ENCODE data around the gene ZNF263.
A peak's percentile ranks its signal among the peaks of the same experiment; 100 is the strongest.

ZNF263 gene

DNA sequence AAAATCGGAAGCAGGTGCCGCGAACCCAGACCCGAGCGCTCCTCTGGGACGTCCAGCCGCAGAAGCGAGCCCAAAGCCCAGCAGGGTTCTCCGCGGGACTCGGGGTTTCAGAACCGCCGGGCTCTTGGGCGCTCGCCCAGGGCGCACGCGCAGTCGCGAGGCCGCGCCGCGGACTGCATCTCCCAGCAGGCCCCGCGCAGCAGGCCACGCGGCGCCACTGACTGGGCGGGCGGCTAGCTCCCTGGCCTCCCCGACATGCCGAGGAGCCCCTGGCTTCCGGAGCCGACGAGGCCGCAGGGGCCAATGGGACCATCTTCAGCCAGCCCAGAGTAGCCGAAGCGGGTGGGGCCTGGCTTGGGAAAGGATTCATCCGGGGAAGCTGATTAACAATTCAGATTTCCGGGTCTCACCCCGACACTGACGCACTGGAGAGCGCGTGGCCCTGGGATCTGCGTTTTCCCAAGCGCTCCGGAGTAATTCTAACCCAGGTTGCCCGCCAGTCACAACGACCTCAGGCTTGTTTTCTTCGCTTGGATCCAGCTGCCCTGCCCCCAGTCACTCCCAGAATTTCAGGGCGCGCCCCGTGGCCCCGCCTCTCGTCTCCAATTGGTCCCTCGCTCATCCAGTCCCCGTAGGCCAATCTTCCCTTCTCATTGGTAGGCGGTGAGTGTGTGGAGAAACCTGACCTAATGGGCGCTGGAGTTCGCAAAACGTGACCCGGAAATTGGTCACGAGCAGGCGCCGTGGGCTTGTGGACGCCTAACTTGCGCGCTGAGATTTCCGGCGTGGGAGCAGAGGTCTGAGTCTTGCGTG is at the start of gene ZNF263:
Gene ZNF263 (plus strand): TSS at position 762 of the 813 bp plus-strand sequence. CDS start 328 bp downstream, outside the sequence.
- DNase-seq, result peak; percentile 96

DNA sequence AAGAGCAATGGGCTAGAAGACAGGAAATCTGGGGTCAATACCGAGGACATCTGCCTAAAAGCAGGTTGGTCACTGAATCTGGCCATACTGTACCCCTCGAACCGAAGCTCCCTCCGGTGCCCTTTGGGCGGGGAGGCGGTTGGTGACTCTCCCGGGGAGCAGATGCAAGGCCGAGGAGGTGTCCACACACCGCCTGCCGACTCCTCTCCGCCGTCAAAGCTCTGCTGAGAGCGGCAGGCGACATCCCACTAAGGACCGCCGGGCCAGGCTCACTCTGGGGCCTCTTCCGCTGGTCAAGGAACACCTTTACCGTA is 48.8 kb upstream of the ZNF263 start:
- no peak for DNase-seq

DNA sequence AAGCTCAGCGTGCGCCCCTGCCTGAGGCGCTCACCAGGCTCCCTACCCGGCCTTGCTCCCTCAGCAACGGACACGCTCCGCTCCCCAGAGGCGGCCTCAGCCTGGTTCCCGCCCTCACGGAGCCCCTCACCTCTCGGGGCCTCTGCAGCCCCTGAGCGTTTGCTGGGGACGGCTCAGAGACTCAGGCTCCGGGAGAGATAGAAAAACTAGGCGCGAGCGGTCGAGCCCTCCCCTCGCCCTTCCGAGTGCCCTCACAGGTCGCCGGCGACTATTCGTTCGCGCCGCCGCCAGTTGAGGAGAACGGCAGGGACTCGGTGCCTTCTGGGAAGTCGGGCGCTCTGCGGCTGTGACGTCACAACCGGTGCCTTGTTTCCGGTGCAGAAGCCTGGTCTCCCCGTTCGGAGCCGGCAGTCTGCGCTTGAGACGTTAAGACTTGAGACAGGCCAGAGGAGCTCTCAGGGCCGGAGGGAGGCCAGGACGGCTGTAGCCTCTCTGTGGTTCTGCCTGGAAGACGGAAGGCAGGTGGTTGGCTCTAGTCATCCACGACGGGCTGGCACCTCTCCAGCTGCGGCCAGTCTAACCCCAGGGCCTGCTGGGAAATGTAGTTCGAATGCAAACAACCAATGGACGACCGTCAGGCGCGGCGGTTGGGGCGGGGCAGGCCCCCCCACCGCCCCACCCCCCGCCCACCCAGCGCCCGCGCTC is 48.3 kb upstream of the ZNF263 start, which contains the start of gene ZNF200:
Gene ZNF200 (minus strand): TSS at position 302 of the 705 bp plus-strand sequence. CDS start 1,403 bp downstream, outside the sequence.
- DNase-seq, result peak; percentile 90

DNA sequence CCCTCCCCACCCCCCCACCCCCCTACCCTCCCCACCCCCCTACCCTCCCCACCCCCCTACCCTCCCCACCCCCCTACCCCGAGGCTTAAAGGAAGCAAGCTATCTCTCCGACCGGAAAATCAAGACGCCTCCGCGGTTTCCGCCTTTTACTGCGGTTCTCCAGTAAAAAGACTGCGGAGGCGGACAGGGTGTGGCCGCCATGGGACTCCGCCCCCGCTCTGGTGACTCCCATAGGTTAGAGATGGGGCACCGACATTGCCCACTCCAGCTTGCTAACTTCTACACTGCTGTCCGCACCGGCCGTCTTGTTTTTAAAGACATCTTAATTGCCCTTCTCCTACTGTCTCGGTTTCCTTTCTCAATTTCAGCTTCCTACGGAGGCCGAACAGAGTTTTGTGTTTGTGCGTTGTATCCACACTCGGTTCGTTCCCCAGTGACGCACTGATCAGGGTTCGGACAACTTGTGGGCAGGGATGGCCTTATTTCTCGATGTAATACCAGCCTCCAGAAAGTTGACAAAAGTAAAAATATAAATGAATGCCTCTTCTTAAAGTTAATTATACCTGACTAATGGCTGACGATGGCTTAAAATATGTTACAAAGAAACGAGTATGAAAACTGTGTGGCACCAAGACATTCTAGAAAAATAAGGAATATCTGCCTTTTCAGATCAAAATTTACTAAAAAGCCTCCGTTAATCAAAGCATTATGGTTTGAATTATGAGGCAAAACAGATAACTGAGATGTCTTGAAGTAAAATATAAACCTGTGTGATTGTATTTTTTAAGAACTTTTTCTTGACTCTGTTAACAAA is 47.2 kb upstream of the ZNF263 start:
- no peak for DNase-seq

DNA sequence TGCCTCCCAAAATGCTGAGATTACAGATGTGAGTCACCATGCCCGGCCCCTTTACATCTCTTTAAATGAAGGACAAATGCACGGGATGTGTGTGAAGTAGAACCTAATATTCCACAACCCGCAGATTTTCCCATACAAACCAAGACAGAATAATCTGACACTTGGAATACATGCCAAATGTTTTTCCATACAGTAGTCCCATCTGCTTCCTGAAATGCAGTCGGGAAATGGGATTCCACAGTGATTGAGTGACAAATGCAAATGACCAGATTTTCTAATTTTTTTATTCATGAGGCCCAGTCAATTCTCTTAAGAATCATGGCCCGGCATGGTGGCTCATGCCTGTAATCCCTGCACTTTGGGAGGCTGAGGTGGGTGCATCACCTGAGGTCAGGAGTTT is 41.5 kb upstream of the ZNF263 start:
- no peak for DNase-seq

DNA sequence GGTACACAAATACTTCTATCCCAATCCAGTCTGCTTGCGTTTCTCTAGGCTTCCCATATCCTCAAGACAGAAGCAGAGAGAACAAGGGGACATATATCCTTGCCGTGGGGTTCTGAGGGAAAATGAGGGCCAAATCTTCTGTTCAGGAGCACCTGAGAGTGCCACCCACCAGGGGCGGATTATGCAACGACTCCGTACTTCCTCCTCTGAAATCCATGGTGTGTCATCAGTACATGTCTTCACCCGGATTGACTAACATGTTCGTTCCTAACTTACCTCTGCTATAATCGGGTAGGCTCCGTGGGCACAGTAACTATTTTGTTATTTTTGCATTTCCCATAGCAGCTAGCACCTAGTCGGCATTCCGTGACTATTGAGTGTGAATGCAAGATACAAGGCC is 40.6 kb upstream of the ZNF263 start:
- no peak for DNase-seq

DNA sequence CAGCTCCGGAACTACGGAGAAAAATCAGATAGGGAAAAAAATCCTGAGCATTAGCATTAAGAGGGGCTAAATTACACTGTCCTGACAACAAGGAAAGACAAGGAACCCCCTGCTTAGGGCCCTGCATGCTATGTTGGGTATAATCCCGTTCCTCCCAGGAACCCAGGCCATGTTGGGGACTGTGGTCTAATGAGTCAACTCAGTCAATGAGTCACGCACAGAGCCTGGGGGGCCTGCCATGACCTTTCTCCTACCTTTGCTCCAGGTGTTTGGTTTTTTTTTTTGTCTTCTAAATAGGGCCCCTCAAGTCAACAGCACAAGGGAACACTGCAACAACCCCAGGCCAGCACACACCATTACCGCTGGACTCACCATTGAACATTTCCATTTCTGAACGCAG is 39.4 kb upstream of the ZNF263 start:
- DNase-seq, result no peak

DNA sequence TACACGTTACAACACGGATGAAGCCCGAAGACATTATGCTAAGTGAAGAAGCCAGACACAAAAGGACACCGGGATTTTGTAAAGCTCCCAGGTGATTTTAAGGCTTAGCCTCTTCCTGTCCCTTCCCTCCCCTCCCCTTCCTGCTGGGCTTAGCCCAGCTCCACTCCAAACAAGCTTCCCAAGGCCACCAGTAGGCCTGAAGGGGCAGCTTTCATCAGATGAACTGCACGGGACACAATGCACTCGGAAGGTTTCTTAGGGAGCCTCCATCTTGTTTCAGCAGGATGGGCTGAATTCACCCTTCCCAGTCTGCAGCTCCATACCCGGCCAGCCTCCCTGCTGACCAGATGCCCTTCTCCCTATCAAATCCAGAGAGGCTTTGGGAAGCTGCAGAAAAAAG is 37.3 kb upstream of the ZNF263 start:
- no peak for DNase-seq

DNA sequence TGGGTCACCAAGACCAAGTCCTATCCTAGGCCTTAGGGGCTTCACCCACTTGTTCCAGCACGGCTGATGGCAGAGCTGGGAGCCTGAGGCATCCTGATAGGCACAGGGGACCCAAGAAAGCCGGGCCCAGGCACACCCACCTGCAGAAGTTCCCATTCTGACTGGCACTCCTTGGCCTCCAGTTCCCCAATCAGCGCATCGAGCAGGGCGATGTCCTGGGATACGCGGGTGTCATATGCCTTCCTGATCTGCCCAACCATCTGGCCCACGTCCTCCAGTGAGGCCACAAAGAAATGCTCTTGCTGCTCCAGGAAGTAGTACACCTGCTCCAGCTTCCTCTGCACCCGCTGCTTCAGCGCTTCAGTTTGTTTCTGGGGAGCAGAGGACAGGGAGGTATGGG is 36.4 kb upstream of the ZNF263 start:
- no peak for DNase-seq

DNA sequence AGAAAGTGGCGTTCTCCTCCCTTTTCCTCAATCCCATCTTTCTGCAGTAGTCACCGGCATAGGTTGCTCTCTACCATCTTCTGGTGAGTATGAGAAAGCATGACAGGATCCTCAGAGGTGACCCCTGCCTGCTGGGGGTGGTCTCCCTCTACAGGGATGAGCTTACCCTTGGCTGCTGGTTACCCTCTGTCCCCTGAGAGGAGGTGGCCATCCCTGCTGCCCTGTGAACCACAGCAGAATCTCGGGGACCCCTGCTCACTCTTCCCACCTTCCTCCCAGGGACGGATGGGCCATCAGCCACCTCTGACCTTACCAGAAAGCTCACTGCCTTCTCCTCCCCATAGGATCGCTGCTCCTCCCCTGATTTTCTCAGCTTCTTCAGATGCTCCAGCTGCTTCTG is 34.7 kb upstream of the ZNF263 start:
- DNase-seq, result no peak

DNA sequence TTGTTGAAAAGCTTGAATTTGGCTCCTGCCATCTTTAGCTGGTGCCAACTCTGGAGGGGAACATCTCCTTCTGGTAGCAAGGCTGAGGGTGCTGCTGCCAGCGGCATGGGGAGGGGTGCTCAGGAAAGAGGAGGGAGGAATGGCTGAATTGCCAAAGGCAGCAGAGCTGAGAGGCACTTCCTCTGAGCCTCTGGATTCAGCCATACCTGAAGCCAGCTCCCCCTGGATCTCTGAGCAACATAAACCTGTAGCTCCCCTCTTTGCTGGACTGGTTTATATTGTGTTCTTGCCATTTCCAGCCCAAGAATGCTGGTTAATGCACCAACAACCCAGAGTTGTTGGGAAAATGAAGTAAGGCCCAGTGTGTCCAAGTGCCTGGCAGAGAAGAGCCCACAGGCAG is 34.3 kb upstream of the ZNF263 start:
- DNase-seq, result no peak

DNA sequence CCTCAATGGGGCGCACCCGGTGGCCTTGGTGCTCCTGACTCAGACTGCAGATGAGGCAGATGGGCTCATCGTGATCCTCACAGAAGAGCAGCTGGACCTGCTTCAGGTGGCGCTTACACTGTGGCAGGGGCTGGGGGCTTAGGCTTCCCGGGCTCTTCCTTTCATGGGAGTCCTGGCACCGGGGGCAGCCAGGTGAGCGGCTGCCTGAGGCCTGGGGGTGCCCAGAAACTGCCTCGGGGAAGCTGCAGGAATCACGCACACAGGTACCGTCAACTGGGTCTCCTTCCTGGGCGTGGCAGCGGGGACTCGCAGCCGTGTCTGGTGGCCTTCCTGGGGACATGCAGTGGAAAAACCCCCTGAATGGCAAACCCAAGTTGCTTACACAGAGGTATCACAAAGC is 33.8 kb upstream of the ZNF263 start:
- no peak for DNase-seq

DNA sequence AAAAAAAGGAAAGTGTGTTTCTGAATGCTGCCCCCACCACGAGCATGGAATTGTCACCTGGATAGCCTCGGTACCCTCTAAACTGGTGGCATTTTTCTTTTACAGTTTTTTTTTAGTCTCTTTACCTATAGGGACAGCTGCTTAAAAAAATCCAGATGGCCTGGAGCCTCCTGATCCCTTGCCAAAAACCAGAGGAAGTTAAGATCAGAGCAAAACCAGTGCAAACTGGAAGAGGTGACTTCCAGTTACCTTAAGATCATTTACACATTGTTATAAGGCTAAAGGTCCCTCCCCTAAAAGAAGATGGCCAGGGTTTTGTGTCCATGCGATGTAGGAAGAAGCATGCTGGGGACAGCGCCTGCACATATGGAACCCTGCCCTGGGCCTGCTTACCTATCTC is 30.3 kb upstream of the ZNF263 start:
- no peak for DNase-seq

DNA sequence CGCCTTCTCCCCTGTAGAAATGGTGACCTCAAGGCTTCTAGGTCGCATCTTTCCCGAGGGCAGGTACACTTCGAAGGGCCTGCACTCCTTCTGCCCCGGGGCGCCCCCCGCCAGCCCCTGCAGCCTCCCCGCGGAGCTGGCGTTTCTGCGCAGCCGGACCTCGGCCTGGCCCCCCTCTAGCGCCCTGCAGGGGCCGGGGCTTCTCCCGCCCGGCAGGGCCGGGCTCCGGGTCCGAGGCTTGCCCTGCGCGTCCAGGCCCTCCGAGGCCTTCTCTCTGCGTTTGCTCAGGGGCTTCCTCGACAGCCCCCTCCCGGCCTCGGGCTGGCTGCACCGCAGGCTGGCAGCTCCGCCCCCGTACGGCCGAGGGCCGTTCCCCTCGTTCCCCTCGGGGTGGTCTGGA is 29.0 kb upstream of the ZNF263 start:
- no peak for DNase-seq

DNA sequence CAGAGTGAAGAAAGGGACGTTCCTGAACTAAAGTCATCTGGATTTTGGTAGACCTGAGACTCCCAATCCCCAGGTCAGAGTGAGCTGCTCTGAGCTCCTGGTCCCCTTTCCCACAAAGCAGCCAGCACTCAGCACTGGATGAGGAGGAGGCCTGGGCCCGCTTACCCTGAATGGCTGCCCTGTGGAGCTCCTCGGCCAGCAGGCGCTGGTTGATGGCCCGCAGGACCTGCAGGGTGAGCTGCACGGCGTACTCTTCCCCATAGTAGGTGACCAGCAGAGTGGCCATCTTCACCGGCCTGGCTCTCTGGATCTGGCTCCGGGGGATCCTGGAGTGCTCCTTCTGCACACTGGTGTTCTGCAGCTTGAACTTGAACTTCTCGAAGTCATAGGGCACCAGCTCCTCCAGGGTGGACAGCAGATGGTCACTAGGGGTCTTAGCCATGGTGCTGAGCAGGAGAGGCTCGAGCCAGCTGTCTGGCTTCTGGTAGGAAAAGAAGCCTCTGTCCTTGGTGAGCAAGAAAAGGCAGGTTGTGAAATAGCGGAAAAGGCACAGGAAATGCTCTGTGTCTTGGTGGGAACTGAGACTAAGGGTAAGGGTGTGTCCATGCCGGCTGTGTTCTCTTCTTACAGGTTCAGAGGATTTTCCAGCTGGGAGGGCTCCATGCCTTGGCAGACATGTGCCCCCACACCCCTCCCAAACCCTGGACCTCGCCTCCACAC is 27.0 kb upstream of the ZNF263 start, which contains the start of gene MEFV:
Gene MEFV (minus strand): TSS at position 488 of the 720 bp plus-strand sequence. CDS start 46 bp downstream, at position 442.
- DNase-seq, result no peak

DNA sequence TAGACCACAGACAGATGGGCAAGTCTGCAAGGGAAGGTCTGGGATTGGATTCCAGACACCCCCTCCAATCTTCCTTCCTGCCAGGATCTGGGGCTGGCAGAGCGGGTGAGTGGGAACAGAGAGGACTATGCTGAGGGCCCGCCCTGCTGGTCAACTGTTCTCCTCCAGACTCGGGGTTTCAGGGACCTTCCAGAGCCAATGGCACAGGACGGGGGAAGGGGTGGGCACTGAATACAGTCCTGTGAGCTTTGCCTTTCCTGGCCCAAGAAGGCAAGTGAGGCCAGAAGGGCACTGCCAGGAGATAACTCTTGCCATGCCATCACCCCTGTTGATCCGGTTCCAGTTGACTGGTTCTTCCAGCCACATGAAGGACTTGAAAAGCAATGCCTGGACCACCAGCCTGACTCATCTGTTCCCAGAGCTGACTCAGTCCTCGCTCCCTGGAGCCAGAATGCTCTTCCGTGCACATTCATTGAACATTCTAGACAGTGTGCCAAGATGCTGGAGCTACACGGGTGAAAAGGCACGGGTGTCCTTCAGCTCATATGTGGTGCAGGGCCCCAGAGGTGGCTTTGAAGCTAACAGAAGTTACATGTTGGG is 26.3 kb upstream of the ZNF263 start:
- DNase-seq, result no peak

DNA sequence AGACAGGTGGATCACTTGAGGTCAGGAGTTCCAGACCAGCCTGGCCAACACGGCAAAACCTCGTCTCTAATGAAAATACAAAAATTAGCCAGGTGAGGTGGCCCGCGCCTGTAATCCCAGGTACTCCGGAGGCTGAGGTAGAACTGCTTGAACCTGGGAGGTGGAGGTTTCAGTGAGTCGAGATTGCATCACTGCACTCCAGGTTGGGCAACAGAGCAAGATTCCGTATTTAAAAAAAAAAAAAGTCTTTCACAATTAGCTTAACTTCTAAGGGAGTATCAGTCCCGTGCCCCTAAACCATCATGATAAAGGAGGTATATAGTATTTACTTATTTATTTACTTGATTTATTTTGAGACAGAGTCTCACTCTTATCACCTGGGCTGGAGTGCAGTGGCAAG is 23.5 kb upstream of the ZNF263 start:
- DNase-seq, result no peak

DNA sequence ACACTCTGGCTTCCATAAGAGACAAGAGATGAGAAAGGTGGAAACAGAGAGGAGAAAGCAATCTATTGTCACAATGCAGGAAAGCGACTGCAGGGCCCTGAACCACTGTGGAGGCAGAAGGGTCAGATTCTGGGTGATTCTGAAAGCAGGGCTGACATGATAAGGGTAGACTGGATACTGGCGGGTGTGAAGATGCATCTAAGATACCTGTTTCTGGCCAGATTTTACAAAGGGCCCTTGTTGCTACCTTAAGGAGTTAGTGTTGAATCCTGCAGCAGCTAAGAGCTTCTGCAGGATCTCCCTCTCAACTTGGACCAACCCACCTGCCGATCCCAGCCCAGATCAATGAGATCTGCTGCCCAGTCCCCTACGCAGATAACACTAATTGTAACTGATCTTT is 20.8 kb upstream of the ZNF263 start:
- no peak for DNase-seq

DNA sequence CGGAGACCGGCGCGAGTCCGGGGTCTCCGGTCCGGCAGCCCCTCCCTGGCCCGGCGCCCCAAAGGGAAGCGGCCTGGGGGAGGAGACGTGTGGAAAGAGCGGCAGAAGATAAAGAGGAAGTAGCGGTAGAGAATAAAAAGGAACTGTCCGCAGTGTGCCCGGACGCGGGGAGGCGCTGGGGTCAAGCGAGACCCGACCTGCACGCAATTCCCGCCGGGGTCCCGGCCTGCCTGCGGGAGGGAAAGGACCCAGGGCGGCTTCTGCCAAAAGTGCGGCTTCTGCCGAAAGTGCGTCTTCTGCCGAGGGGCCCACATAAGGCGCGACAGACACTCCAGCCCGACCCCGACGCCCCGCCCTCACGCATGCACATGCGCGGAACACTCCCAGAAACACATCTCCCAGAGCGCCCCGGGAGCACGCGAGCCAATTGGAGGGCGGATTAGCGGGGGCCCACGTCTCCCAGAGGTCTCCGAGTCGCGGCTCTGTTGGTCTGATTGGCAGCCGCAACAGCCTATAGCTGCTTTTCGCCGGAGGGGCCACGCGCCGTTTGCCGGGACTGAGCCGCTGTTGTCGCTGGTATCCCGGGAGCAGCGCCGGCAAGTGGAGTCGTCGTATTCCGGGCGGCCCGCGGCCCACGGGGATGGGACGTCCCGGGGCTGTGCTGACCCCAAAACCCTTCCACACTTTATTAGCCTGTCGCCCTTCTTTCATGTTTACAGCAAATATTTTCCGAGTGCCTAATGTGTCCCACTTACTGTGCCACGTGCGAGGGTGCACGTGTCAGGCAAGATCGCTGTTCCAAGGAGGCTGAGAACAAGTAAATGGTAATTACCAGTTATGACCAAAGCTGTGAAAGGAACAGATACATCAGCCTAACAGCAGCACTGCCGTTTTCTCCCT is 18.9 kb upstream of the ZNF263 start:
- peak; percentile 96 for DNase-seq

DNA sequence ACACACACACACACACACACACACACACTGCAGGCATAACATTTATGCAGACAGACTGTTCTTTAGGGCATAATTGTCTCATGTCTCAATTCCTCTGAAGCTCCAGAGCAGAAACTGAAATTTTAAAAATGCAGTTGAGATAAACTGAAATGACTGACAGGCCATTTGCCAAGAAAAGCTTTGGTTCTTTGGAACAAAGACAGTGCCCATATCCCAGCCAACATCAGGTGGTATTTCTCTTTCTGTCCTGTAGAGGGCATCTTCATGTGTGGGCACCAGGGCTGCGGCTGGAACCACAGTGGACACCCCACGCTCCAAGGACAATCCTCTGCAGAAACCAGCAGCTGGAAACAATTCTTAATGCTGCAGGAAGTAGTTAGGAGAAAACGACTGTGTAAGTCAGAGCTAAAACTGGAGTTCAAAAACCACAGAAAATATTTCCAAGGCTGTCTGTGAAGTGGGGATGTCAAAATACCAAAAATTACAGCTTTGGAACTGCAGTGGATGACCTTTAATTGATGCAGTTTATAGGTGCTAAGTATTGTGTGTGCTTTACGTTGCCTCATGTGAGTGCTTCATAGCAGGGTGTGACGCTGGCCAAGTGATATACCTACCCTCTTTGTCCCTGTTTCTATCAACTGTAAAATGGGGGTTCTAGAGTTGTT is 16.3 kb upstream of the ZNF263 start:
- no peak for DNase-seq

DNA sequence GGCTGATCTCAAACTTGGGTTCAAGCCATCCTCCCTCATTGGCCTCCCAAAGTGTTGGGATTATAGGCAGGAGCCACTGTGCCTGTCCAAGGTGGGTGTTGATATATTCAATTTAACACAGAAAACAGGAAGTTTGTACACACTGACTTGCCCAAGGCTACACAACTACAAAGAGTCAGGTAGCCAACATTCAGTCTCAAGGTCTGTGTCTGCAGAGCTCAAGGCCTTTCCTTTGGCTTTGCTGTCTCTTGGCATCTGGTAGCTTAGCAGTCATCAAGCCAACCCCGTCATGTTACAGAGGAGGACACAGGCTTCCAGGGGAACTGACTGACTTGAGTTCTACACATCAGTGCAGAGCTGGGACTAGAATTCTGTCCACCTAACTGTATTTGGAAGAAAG is 15.0 kb upstream of the ZNF263 start:
- no peak for DNase-seq
